GM19397 (cell line): ENCODE data around the gene PDE8A.
"Not testable (repeated sequence)": the region's sequence is repeated elsewhere in the genome, so short reads cannot be mapped to it uniquely, and the experiment has no call there.

Experiments
- ATAC-seq: cut with Tn5 transposase; IDR thresholded peaks from one replicate; pipeline ENCODE4 v1.9.1; 2021; ENCODE audit warnings: mild to moderate bottlenecking, moderate library complexity; ENCODE audit not compliant: unreplicated experiment

PDE8A gene

GRCh38 chr15:85164841-85165466 lies 183.3 kb downstream of the PDE8A start:
- ATAC-seq = no peak

GRCh38 chr15:85167568-85167967 lies 185.9 kb downstream of the PDE8A start:
- ATAC-seq = no peak

GRCh38 chr15:85168642-85169173 lies 187.1 kb downstream of the PDE8A start:
- ATAC-seq = no peak

GRCh38 chr15:85171736-85172135 lies 190.1 kb downstream of the PDE8A start:
- ATAC-seq = no peak

GRCh38 chr15:85172846-85173490 lies 191.3 kb downstream of the PDE8A start:
- ATAC-seq = no peak

- ATAC-seq = not testable (repeated sequence)
Measured at GRCh38 chr15:85173630-85174029, 192.0 kb downstream of the PDE8A start.

- no peak for ATAC-seq
Measured at GRCh38 chr15:85174521-85174920, 192.9 kb downstream of the PDE8A start.

- not testable (repeated sequence) for ATAC-seq
Measured at GRCh38 chr15:85177042-85177515, 195.4 kb downstream of the PDE8A start.

GRCh38 chr15:85178308-85178707 lies 196.7 kb downstream of the PDE8A start:
- ATAC-seq = no peak

- no peak for ATAC-seq
Measured at GRCh38 chr15:85179700-85180099, 198.0 kb downstream of the PDE8A start.

- ATAC-seq = not testable (repeated sequence)
Measured at GRCh38 chr15:85185350-85185749, 203.7 kb downstream of the PDE8A start.

- ATAC-seq = not testable (repeated sequence)
Measured at GRCh38 chr15:85188171-85188577, 206.5 kb downstream of the PDE8A start.
